GM18507 (cell line): ENCODE measurements around the gene POLR2A.
"Not testable (repeated sequence)": the region's sequence is repeated elsewhere in the genome, so short reads cannot be mapped to it uniquely, and the experiment has no call there.

ENCODE experiments used
- DNase-seq: peaks from one replicate; pipeline ENCODE4 v3.0.0; 2011; ENCODE audit warnings: low read depth; ENCODE audit not compliant: insufficient read length; ENCODE audit errors: extremely low spot score
- FAIRE-seq: peaks from 2 replicates; lab custom pipeline; 2011; peaks lifted over from hg19 to GRCh38; lab: Jason Lieb, UNC

The POLR2A gene

GRCh38 chr17:7459961-7460545, 24.1 kb upstream of the POLR2A start:
- FAIRE-seq: no peak

GRCh38 chr17:7460850-7461660, 23.1 kb upstream of the POLR2A start:
- FAIRE-seq (no peak), DNase-seq (no peak)

More at GRCh38 chr17:7459961-7460545, 24.1 kb upstream of the POLR2A start:
- DNase-seq: no peak

GRCh38 chr17:7462474-7463371, 21.4 kb upstream of the POLR2A start:
- FAIRE-seq (no peak), DNase-seq (no peak)

- no peak for DNase-seq
- no peak for FAIRE-seq
Measured at GRCh38 chr17:7463372-7463846, 20.8 kb upstream of the POLR2A start.

GRCh38 chr17:7464081-7464480, 20.1 kb upstream of the POLR2A start:
- FAIRE-seq: no peak
- DNase-seq: no peak

- DNase-seq: no peak
- FAIRE-seq: no peak
Measured at GRCh38 chr17:7465597-7466275, 18.4 kb upstream of the POLR2A start.

- DNase-seq (no peak), FAIRE-seq (no peak)
Measured at GRCh38 chr17:7466318-7466638, 17.9 kb upstream of the POLR2A start.

- DNase-seq (no peak), FAIRE-seq (no peak)
Measured at GRCh38 chr17:7466639-7467341, 17.4 kb upstream of the POLR2A start.

- DNase-seq: no peak
- no peak for FAIRE-seq
Measured at GRCh38 chr17:7467498-7467897, 16.7 kb upstream of the POLR2A start.

- DNase-seq (no peak), FAIRE-seq (no peak)
Measured at GRCh38 chr17:7468290-7468689, 15.9 kb upstream of the POLR2A start.

- FAIRE-seq (no peak), DNase-seq (no peak)
Measured at GRCh38 chr17:7468804-7469389, 15.3 kb upstream of the POLR2A start.

- not testable (repeated sequence) for DNase-seq, FAIRE-seq
Measured at GRCh38 chr17:7469843-7470242, 14.3 kb upstream of the POLR2A start.

- not testable (repeated sequence) for DNase-seq, FAIRE-seq
Measured at GRCh38 chr17:7470457-7470973, 13.7 kb upstream of the POLR2A start.

- FAIRE-seq (no peak), DNase-seq (no peak)
Measured at GRCh38 chr17:7471729-7472128, 12.4 kb upstream of the POLR2A start.

- not testable (repeated sequence) for DNase-seq, FAIRE-seq
Measured at GRCh38 chr17:7474767-7475166, 9.4 kb upstream of the POLR2A start.

- no peak for FAIRE-seq
- DNase-seq: no peak
Measured at GRCh38 chr17:7475764-7476422, 8.3 kb upstream of the POLR2A start.

GRCh38 chr17:7476494-7476893, 7.7 kb upstream of the POLR2A start:
- no peak for DNase-seq
- no peak for FAIRE-seq

- FAIRE-seq (no peak), DNase-seq (no peak)
Measured at GRCh38 chr17:7476951-7477350, 7.2 kb upstream of the POLR2A start.
